ENCODE data around the gene FLVCR1.

GRCh38 chr1:212822956-212823355 lies 35.1 kb upstream of the FLVCR1 start:
- TF ChIP-seq, protein P1, sequence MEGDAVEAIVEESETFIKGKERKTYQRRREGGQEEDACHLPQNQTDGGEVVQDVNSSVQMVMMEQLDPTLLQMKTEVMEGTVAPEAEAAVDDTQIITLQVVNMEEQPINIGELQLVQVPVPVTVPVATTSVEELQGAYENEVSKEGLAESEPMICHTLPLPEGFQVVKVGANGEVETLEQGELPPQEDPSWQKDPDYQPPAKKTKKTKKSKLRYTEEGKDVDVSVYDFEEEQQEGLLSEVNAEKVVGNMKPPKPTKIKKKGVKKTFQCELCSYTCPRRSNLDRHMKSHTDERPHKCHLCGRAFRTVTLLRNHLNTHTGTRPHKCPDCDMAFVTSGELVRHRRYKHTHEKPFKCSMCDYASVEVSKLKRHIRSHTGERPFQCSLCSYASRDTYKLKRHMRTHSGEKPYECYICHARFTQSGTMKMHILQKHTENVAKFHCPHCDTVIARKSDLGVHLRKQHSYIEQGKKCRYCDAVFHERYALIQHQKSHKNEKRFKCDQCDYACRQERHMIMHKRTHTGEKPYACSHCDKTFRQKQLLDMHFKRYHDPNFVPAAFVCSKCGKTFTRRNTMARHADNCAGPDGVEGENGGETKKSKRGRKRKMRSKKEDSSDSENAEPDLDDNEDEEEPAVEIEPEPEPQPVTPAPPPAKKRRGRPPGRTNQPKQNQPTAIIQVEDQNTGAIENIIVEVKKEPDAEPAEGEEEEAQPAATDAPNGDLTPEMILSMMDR (IDR thresholded peaks at IDR 0.05; ENCODE audit: insufficient read depth, low read length, poor library complexity, severe bottlenecking), result no peak
- TF ChIP-seq EZH2phosphoT487 (conservative IDR thresholded peaks at IDR 0.05; ENCODE audit: low read length), result no peak

Measured in SU-DHL-6 (cell line).